Neuron (in vitro differentiated cells): ENCODE measurements around the gene PDLIM5.

Source experiments
- H2AFZ ChIP-seq: one replicate; pipeline ENCODE4 v1.6.1; 2013; ENCODE audit warnings: low read depth, mild to moderate bottlenecking, inconsistent platforms, low read length, moderate library complexity
- H3K27me3 ChIP-seq: one replicate; pipeline ENCODE4 v1.6.1; 2013; ENCODE audit warnings: low read length; ENCODE audit not compliant: insufficient read depth
- H3K36me3 ChIP-seq: one replicate; pipeline ENCODE4 v1.6.1; 2013; ENCODE audit warnings: low read length; ENCODE audit not compliant: insufficient read depth
- H3K4me1 ChIP-seq: one replicate; pipeline ENCODE4 v1.6.1; 2013; ENCODE audit warnings: low read length; ENCODE audit not compliant: insufficient read depth
- H3K4me3 ChIP-seq: 2 replicates; pipeline ENCODE4 v1.5.1; 2013; ENCODE audit warnings: mild to moderate bottlenecking, low read length, moderate library complexity
- H3K9me3 ChIP-seq: one replicate; pipeline ENCODE4 v1.6.1; 2013; ENCODE audit warnings: low read length

PDLIM5 gene

GRCh38 chr4:94574050-94574449, 122.3 kb downstream of the PDLIM5 start:
- H3K4me1 ChIP-seq = peaks cover 47% of the 10 kb centered on the region
- no peaks in the 10 kb centered on the region for H3K9me3 ChIP-seq
- no peaks in the 10 kb centered on the region for H3K36me3 ChIP-seq
- H2AFZ ChIP-seq = no peak overlapping the region
- H3K4me3 ChIP-seq = no peak overlapping the region
- no peaks in the 10 kb centered on the region for H3K27me3 ChIP-seq

GRCh38 chr4:94574616-94575015, 122.9 kb downstream of the PDLIM5 start:
- no peaks in the 10 kb centered on the region for H3K27me3 ChIP-seq
- H3K9me3 ChIP-seq = no peaks in the 10 kb centered on the region
- no peaks in the 10 kb centered on the region for H3K36me3 ChIP-seq
- no peak overlapping the region for H3K4me3 ChIP-seq
- peaks cover 49% of the 10 kb centered on the region for H3K4me1 ChIP-seq
- H2AFZ ChIP-seq = no peak overlapping the region

- Histone ChIP-seq H3K9me3 (no peaks in the 10 kb centered on the region), H2AFZ (no peak overlapping the region), H3K4me1 (peaks cover 45% of the 10 kb centered on the region), H3K4me3 (no peak overlapping the region), H3K36me3 (no peaks in the 10 kb centered on the region), H3K27me3 (no peaks in the 10 kb centered on the region)
Observed at GRCh38 chr4:94575652-94576051, 123.9 kb downstream of the PDLIM5 start.

GRCh38 chr4:94576210-94576609, 124.5 kb downstream of the PDLIM5 start:
- Histone ChIP-seq H3K4me1 (peaks cover 40% of the 10 kb centered on the region), H2AFZ (no peak overlapping the region), H3K9me3 (no peaks in the 10 kb centered on the region), H3K36me3 (no peaks in the 10 kb centered on the region), H3K27me3 (no peaks in the 10 kb centered on the region), H3K4me3 (no peak overlapping the region)

GRCh38 chr4:94577136-94577535, 125.4 kb downstream of the PDLIM5 start:
- no peaks in the 10 kb centered on the region for H3K36me3 ChIP-seq
- no peak overlapping the region for H3K4me3 ChIP-seq
- H3K4me1 ChIP-seq = peaks cover 35% of the 10 kb centered on the region
- no peaks in the 10 kb centered on the region for H3K9me3 ChIP-seq
- H3K27me3 ChIP-seq = no peaks in the 10 kb centered on the region
- no peak overlapping the region for H2AFZ ChIP-seq

GRCh38 chr4:94578195-94578594, 126.5 kb downstream of the PDLIM5 start:
- Histone ChIP-seq H3K27me3 (no peaks in the 10 kb centered on the region), H3K4me1 (peaks cover 35% of the 10 kb centered on the region), H3K9me3 (no peaks in the 10 kb centered on the region), H2AFZ (no peak overlapping the region), H3K36me3 (peaks cover 2% of the 10 kb centered on the region), H3K4me3 (no peak overlapping the region)

GRCh38 chr4:94581766-94582165, 130.0 kb downstream of the PDLIM5 start:
- H3K4me3 ChIP-seq = no peak overlapping the region
- no peak overlapping the region for H2AFZ ChIP-seq
- no peaks in the 10 kb centered on the region for H3K9me3 ChIP-seq
- no peaks in the 10 kb centered on the region for H3K27me3 ChIP-seq
- H3K4me1 ChIP-seq = peaks cover 21% of the 10 kb centered on the region
- peaks cover 12% of the 10 kb centered on the region for H3K36me3 ChIP-seq

GRCh38 chr4:94582517-94582916, 130.8 kb downstream of the PDLIM5 start:
- Histone ChIP-seq H3K4me1 (peaks cover 14% of the 10 kb centered on the region), H3K4me3 (no peak overlapping the region), H3K36me3 (peaks cover 15% of the 10 kb centered on the region), H3K9me3 (no peaks in the 10 kb centered on the region), H3K27me3 (no peaks in the 10 kb centered on the region), H2AFZ (no peak overlapping the region)

GRCh38 chr4:94583914-94584641, 132.3 kb downstream of the PDLIM5 start:
- Histone ChIP-seq H3K9me3 (no peaks in the 10 kb centered on the region), H3K36me3 (peaks cover 18% of the 10 kb centered on the region), H3K4me1 (peaks cover 1% of the 10 kb centered on the region), H2AFZ (no peak overlapping the region), H3K27me3 (no peaks in the 10 kb centered on the region), H3K4me3 (no peak overlapping the region)

GRCh38 chr4:94588896-94589693, 137.4 kb downstream of the PDLIM5 start:
- H3K4me3 ChIP-seq = no peak overlapping the region
- H3K4me1 ChIP-seq = no peaks in the 10 kb centered on the region
- H3K36me3 ChIP-seq = peaks cover 23% of the 10 kb centered on the region
- no peaks in the 10 kb centered on the region for H3K27me3 ChIP-seq
- no peaks in the 10 kb centered on the region for H3K9me3 ChIP-seq
- no peak overlapping the region for H2AFZ ChIP-seq

GRCh38 chr4:94590493-94590892, 138.8 kb downstream of the PDLIM5 start:
- Histone ChIP-seq H3K36me3 (peaks cover 26% of the 10 kb centered on the region), H2AFZ (no peak overlapping the region), H3K4me3 (no peak overlapping the region), H3K9me3 (no peaks in the 10 kb centered on the region), H3K27me3 (no peaks in the 10 kb centered on the region), H3K4me1 (no peaks in the 10 kb centered on the region)

- Histone ChIP-seq H3K27me3 (no peaks in the 10 kb centered on the region), H3K36me3 (peaks cover 20% of the 10 kb centered on the region), H3K4me3 (no peak overlapping the region), H3K4me1 (no peaks in the 10 kb centered on the region), H2AFZ (no peak overlapping the region), H3K9me3 (no peaks in the 10 kb centered on the region)
Observed at GRCh38 chr4:94591289-94591688, 139.5 kb downstream of the PDLIM5 start.

- Histone ChIP-seq H3K9me3 (no peaks in the 10 kb centered on the region), H2AFZ (no peak overlapping the region), H3K4me3 (no peak overlapping the region), H3K36me3 (peaks cover 10% of the 10 kb centered on the region), H3K27me3 (no peaks in the 10 kb centered on the region), H3K4me1 (no peaks in the 10 kb centered on the region)
Observed at GRCh38 chr4:94595013-94595412, 143.3 kb downstream of the PDLIM5 start.
